Esophagus squamous epithelium (tissue), 4 donors: ENCODE results near the gene PLEKHG3.

Experiments used
- CTCF ChIP-seq, 6 experiments: fragments of 450-650 bp in 4 of 6; fragments of 200-600 bp in 2 of 6; sonication (generic) in 2 of 6; IDR thresholded peaks; one replicate each; pipeline ENCODE4 v1.5.1; 2016 to 2019; ENCODE audit warnings: antibody characterized with exemption in 6 of 6, mild to moderate bottlenecking in 4 of 6, moderate library complexity in 4 of 6
- POLR2A ChIP-seq, 4 donors: fragments of 450-650 bp; IDR thresholded peaks; one replicate each; pipeline ENCODE4 v1.6.1; 2017; ENCODE audit warnings: antibody characterized with exemption in 4 of 4, mild to moderate bottlenecking in 4 of 4, moderate library complexity in 3 of 4

GRCh38 chr14:64770751-64771150 lies 66.5 kb downstream of the PLEKHG3 start:
- TF ChIP-seq CTCF (IDR thresholded peaks at IDR 0.05) (no peak), POLR2A (IDR thresholded peaks at IDR 0.05) (no peak)
